Stimulated activated CD4-positive, alpha-beta T cell treated with anti-CD3 and anti-CD28 coated beads, Interleukin-15, amount 100 ng/mL, for 1 hour (primary cell): ENCODE measurements around the gene NME9.
"Not testable (repeated sequence)": the region's sequence is repeated elsewhere in the genome, so short reads cannot be mapped to it uniquely, and the experiment has no call there.

Source experiments
- DNase-seq, 2 donors: peaks; one replicate each; pipeline ENCODE4 v3.0.0-alpha.2; 2020; ENCODE audit warnings: low read depth in 1 of 2, low spot score in 1 of 2

Gene NME9, protein sequence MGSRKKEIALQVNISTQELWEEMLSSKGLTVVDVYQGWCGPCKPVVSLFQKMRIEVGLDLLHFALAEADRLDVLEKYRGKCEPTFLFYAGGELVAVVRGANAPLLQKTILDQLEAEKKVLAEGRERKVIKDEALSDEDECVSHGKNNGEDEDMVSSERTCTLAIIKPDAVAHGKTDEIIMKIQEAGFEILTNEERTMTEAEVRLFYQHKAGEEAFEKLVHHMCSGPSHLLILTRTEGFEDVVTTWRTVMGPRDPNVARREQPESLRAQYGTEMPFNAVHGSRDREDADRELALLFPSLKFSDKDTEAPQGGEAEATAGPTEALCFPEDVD

DNA sequence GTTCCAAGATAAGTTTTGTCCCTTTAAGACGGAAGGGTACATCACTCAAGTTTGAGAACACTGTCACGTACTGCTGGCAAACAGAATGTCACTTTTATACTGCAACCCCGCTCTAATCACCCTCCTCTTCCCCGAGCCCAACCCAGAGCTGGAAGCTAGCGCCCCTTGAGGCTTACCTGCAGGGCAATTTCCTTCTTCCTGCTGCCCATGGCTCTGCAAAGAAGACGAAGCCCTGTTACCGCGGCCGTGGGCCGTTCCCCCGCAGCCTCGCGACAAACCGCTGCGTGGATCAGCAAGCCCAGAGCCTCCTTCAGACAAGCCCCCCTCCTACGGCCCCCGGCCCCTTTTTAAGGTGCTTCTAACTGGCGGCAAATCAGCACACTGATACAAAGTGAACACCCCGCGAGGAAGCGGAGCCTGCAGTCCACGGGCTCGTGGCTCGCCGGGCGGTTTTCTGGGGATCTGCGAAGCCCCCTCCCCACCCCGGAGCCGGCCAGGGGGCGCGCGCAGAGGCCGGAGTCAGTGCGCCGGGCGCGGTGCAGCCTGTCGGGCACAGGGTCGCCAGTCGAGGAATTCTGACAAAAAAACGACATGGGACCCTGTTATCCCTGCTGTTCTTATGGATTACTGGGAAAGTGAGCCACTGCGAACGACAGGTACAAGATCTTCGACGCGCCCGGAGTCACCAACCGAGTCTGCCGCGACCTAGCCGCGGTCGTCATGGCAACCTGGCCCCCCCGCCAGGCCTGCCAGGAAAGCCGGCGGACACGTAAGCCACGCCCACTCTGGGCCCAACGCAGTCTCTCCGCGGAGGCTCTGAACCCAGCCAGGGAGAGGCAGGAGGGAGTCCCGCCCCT, at the start of gene NME9:
Gene NME9, minus strand, starts transcription at position 725 of the 857 bp plus-strand sequence. Its CDS starts 516 bp downstream, at position 209.
- peak; percentile 76 to 83 for DNase-seq

DNA sequence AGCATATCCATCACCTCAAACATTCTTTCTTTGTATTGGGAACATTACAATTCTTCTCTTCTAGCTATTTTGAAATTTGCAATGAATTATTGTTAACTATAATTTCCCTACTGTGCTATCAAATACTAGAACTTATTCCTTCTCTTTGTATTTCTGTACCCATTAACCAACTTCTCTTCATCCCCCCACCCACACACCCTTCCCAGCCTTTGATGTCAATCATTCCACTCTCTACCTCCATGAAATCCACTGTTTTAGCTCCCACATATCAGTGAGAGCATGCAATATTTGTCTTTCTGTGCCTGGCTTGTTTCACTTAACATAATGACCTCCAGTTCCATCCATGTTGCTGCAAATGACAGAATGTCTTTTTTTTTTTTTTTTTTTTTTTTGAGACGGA, 49.3 kb upstream of the NME9 start:
- DNase-seq, result no peak

DNA sequence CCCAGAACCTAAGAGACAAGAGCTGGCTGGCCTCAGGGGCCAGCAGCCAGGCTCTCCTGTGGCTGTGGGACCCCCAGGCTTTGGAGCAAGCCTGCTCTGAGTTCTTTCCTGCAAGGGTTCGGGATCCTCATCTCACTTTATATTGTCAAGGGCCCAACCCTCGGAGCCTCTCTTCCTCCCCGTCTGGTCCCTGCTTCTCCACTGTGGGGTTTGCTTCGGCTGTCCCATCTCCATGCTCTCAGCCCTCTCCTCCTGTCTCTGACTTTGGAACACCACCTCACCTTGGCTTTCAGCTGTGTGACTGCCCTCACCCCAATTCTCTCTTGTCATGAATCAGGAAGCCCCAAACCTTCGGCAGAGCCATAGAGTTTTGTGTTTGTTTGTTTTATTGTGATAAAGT, 48.7 kb upstream of the NME9 start:
- DNase-seq, result no peak

DNA sequence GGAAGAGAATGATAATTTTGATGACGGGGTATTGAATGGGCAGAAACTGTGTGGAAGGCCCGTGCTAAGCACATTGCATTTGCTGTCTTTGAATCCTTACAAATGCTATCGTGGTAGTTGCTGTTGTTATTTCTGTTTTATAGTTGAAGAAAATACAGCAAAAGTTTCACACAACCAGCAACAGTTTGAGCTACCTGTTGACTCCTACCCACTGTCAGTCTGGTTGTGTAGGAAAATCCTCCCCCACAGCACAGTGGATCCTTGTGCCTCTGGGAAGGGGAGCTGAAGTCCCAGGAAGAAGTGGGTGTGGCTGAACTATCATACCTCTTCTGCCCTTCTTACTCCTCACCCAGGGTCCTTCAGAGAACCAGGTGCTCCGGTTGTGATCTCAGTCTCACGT, 48.2 kb upstream of the NME9 start:
- no peak for DNase-seq

DNA sequence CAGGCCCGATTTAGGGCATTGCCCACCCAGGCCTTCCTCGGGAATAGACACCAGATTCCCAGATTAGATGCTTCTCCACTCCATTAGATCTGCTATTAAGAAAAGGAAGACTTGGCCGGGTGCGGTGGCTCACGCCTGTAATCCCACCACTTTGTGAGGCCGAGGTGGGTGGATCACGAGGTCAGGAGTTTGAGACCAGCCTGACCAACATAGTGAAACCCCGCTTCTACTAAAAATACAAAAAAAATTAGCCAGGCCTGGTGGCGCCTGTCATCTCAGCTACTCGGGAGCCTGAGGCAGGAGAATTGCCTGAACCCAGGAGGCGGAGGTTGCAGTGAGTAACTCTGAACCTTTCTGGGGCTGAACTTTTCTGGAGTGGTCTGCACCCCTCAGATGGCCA, 47.6 kb upstream of the NME9 start:
- DNase-seq, result not testable (repeated sequence)

DNA sequence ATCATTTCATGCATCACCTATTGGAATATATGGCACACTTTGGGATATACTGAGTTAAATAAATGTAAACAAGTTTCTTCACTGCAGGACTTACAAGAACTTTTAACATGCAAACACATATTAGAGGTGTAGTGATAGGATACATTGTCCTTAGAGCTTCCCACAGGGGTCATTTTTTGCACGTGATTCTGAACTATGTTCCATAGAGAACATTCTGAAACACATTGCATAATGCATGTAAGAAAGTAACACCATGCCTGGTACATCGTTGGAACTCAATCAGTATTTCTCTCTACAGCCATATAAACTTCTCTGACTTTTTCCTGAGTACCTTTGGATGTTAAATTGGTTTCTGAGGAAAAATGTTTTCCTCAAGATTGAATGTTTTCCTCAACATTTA, 47.0 kb upstream of the NME9 start:
- no peak for DNase-seq

DNA sequence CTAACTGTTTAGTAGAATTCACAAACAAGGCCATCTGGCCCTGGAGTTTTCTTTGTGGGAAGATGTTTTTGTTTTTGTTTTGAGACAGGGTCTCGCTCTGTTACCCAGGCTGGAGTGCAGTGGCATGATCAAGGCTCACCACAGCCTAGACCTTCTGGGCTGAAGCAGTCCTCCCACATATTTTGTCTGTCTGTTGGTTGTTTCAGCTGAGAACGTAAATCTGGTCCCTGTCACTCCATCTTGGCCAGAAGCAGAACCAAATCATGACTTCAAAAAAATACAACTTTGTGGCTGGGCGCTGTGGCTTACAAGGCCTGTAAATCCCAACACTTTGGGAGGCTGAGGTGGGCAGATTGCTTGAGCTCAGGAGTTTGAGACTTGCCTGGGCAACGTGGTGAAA, 45.8 kb upstream of the NME9 start:
- no peak for DNase-seq

DNA sequence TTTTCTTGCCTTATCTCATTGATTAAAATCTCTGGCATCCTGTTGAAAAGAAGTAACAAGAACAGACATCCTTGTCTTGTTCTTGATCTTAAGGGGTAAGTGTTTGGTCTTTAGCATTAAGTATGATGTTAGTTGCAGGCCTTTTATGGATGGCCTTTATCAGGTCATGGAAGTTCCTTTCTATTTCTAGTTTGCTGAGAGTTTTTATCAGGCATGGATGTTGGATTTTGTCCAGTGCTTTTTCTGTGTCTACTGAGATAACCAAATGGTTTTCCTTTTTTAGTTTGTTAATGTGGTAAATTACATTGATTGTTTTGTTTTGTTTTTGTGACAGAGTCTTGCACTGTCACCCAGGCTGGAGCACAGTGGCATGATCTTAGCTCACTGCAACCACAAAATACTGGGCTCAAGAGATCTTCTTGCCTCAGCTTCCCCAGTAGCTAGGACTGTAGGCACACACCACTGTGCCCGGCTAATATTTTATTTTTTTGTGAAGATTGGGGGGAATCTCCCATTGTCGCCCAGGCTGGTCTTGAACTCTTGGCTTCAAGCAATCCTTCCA, 45.0 kb upstream of the NME9 start:
- no peak for DNase-seq

DNA sequence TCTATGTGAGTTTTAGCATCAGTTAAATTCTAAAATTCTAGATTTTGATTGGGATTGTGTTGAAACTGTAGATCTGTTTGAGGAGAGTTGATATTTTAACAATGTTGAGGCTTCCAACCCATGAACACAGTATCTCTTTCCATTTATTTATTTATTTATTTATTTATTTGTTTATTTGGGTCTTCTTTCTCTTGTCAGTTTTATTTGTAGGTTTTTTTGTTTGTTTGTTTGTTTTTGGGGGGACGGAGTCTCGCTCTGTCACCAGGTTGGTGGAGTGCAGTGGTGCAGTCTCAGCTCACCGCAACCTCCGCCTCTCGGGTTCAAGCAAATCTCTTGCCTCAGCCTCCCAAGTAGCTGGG, 44.1 kb upstream of the NME9 start:
- DNase-seq, result no peak

DNA sequence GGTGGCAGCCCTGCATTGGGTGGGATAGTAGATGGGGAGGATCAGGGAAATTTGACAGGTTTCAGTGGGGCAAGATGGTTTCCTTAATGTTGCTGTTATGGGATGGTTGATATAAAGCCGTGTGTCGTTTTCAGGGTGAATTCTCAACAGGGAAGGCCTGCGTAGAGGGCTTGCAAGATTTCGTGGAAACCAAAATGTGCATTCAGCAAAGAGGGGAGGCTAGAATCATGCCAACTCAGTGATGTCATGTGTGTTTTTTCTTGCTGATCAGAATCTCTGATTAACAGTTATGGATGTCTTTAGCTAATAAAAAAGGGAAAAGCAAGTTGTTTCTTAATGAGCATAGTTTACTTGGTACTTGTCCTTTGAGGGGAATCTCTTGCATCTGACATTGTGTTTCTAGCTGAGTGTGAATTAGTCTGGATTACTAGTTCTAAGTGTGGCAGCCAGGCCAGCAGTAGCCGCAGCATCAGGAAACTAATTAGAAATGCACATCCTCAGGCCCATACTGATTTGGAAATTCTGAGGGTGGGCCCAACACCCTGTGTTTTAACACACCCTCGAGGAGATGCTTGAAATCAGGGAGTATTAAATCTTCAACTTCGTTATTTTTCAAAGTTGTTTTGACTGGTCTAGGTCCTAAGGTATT, 43.6 kb upstream of the NME9 start:
- no peak for DNase-seq

DNA sequence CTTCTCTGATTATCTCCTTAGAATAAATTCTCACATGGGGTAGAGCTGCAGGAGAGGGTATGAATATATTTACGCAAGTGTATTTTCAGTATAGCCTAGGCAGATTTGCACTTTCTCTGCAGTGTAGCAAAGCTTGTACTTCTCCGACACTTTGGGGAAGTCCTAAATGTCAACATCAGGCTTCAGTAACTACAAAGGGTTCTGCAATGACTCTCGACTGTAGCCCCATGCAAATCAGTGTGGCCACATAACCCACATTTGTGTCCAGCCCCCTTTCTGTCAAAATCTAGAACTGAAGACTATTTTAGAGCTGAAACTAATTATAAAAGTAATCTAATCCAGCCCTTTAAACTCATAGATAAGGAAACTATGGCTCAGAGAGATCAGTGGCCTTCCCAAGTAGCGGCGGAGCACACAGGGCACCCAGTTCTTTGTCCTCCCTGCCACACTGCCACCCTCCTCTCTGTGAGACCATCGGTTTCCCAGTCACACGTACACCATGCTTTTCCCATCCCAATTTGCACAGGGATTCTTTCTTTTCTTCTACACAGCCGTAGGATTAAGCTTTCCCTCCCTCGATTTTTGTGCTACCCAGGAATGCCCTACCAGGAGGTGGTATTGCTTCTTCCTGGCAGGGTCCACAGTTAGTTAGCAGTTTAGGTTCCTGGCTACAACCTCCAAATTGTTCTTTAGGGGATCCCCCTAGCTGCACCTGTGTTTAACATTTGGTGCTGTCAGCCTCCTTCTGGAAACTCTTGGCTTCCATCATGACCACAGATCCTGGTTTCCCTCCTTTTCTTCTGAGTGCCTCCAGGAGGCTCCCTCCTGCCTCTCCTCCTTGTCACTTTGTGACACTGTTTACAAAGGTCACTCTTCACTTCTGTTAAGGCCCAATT, 41.7 kb upstream of the NME9 start:
- DNase-seq, result no peak

DNA sequence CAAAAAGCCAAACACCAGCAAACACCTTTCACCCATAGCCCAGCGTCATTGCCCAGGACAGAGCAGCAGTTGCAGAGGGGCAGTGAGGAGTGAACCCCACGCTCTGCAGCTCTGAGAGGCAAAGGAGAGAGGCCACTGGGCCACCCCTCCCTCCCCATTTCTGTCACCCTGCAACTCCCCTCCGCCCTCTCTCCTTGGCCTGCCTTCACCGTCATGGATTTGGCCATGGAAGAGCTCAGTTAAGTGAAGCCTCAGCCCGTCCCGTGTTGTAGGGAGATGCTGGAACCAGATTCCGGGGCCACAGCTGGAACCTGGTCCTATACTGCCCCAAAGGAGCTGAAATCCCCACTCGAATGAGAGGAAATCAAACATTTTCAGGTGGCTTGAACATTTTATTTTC, 40.7 kb upstream of the NME9 start:
- no peak for DNase-seq

DNA sequence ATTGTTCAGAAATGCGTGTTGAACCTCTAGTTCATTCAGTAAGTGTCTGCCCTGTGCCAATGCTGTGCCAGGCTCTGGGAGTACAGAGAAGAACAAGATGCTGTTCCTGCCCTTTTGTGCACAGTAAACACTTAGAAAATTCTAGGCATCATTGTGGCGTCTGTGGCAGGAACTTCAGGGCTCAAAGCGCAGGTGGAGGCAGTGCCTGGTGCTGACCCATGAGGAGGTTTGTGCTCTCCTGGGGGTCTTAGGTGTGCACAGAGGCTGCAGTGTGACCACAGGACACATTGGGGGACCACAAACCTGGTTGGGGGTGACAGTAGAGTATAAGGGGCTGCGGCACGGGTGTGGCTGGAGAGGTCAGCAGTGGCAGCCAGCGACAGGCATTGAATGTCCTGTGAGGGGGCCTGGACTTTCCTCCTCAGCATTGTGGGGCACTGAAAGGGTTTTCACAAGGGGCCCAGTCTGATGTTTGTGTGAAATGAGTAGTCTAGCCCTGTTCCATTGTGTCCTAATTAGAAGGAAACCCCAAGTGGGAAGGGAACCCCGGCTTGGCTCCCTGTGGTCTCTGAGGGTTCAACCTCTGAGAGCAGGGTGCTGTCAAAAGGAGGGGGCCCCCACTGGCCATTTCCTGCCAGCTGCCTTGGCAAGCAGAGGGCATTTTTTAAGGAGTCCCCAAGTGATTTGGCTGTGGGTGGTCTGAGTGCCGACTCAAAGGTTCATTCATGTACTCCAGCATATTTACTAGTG, 39.7 kb upstream of the NME9 start:
- no peak for DNase-seq

DNA sequence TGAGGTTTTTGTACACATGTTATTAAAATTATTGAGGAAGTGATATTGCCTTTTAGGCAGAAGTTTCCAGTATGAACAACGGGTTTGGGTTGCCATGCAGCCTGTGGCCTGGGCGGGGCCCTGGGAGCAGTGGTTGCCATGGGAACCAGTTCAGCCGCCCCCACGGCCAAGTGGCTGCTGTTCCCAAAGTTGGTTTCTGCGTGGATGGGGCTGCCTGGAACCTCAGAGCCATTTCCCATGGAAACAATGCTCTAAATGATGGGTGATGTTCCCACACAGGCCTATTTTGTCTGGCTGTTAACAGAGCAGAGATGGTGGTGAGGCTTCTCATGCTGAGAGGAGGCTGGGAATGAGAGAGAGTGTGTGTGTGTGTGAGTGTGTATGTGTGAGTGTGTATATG, 38.3 kb upstream of the NME9 start:
- no peak for DNase-seq

DNA sequence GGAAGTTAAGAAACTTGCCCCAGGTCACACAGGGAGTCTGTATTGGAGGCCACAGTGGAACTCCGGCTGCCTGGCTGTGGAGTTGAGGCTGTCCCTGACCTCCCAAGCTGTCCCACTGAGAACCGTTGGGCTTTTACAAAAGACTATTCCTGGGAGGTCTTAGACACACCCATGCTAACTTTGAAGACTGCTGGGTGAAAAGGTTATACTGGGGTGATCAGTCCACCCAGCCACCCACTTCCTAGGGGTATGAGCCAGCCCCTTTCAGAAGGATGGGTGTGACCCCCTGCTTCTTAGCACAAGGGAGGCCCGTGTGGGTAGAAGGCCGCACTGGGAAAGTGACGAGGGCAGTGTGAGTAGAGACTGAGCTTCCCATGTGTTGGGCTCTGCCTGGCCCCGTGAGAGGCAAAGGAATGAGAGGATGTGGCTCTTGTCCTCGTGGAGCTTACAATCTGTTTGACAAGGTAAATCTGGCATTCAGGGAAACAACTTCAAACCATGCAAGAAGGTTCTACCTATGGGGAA, 37.7 kb upstream of the NME9 start:
- no peak for DNase-seq

DNA sequence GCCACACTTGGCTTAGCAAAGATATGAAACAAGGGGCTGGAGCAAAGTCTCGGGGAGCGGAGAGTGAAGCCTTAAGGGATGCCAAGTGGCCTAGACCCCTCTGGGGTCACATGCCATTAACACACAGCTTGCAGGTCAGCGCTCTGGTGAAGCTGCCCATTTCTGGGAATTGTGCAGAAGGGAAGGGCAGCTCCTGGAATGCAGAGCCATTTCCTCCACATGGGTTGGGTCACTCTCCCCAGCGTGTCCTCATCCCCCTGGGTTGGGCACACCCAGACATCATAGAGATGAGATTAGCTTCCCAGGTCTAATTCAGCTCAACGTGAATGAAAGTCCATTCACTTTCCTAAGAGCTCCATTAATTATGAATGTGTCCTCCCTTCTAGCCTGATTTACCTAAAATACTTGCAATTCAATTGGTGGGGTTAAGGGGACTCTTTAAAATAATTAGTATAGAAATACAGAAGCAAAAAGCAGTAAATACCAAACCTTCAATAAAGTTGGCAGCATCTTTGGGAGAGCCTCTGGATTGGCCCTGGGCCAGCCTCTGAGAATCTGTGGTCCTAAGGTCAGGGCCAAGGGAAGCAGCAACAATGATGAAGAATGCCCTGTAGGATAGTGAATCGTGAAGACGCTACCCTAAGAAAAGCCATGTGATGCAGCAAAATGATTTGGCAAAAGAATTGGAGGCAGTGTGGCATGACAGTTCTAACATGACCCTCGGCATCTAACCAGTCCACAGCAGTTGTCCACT, 36.5 kb upstream of the NME9 start:
- no peak for DNase-seq

DNA sequence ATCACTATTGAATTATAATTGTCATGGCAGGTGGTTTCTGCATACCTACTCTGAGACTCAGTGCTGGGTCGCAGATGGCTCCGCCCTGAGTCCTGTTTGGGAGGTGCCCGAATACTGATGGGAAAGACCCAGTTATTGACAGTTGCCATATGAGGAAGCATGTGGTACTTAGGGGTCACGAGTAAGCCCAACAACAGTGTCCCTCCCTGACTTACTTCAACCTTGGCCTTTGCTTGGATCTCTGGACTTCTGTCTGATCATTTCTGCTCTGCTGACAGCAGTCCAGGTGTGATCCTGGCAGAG, 35.6 kb upstream of the NME9 start:
- no peak for DNase-seq

DNA sequence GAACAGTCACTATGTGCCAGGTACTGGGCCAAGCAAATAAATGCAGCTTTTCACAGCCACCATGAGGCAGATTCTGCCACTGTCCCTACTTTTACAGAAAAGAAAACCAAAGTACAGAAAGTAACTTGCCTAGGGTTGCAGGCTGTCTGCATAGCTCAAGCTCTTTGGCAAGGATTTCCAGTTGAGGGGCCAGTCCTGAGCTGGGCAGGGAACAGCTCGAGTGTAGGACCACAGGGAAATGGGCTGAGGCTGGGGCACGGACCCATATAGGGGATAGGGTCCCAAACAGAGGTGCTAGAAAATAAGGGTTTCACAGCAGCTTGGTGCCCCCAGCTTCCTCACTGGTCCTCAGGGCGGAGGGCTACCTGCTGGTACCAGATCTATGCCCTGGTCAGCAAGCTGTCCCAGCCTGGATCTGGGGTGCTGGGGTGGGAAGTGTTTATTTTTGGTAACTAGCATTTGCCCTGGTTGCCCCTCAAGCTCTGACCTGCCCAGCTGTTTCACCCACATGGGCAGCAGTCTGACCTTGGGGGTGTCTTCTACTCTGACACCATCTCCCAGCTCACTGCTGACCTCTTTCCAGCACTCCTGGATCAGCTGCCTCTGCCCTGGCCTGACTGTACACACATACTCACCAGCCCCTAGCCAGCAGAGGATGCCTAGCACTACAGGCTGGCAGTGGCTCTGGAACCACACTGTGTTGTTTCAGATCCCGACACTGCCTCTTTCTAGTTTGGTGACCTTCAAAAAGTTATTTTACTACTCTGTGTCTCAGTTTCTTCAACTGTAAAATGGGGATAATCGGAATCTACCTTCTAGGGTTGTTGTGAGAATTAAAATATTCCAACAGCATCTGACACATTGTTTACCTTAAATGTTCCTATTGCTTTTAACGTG, 35.0 kb upstream of the NME9 start:
- no peak for DNase-seq
